Heart right ventricle (tissue), 16 donors: ENCODE measurements around the gene BEND7. TPM values are rescaled to one million over a fixed set of nuclear protein-coding genes. Genes with fewer than 3 reads are reported as not detected.

ENCODE experiments used
- ATAC-seq, 8 donors: fragments of 200-7000 bp; cut with Tn5 transposase; one replicate each; pipeline ENCODE4 v1.9.1; 2020; ENCODE audit warnings: mild to moderate bottlenecking in 8 of 8, moderate library complexity in 8 of 8, moderate number of reproducible peaks in 1 of 8
- DNase-seq, 2 donors: peaks; one replicate each; pipeline ENCODE4 v3.0.0-alpha.2; 2020
- H3K27ac ChIP-seq, 10 donors: fragments of 200-600 bp; sonication (generic) in 2 of 10; one replicate each; pipeline versions ENCODE4 v1.5.0 to v1.8.0; 2020 to 2022; ENCODE audit warnings: mild to moderate bottlenecking in 3 of 10
- H3K27me3 ChIP-seq, 7 donors: fragments of 200-600 bp; one replicate each; pipeline ENCODE4 v1.8.0; 2021 to 2022; ENCODE audit warnings: mild to moderate bottlenecking in 2 of 7
- H3K36me3 ChIP-seq, 9 donors: fragments of 200-600 bp; sonication (generic) in 1 of 9; one replicate each; pipeline versions ENCODE4 v1.5.0 to v1.8.0; 2020 to 2022; ENCODE audit warnings: mild to moderate bottlenecking in 2 of 9
- H3K4me1 ChIP-seq, 9 donors: fragments of 200-600 bp; sonication (generic) in 1 of 9; one replicate each; pipeline versions ENCODE4 v1.5.0 to v1.8.0; 2020 to 2022; ENCODE audit warnings: mild to moderate bottlenecking in 4 of 9
- H3K4me3 ChIP-seq, 10 donors: fragments of 200-600 bp; sonication (generic) in 2 of 10; one replicate each; pipeline versions ENCODE4 v1.5.0 to v1.8.0; 2020 to 2022; ENCODE audit warnings: mild to moderate bottlenecking in 7 of 10, moderate library complexity in 2 of 10
- H3K9me3 ChIP-seq, 11 donors: fragments of 200-600 bp in 10 of 11; sonication (generic) in 2 of 11; one replicate each; pipeline versions ENCODE4 v1.5.0 to v1.8.0; 2013 to 2022; ENCODE audit warnings: mild to moderate bottlenecking in 2 of 11, control low read depth in 1 of 11, moderate library complexity in 1 of 11
- CTCF ChIP-seq, 9 donors: fragments of 200-600 bp; sonication (generic) in 2 of 9; IDR thresholded peaks; one replicate each; pipeline versions ENCODE4 v1.5.0 to v1.8.0; 2021 to 2022; ENCODE audit warnings: antibody characterized with exemption in 9 of 9, mild to moderate bottlenecking in 5 of 9, moderate library complexity in 1 of 9
- WGBS, 2 donors: extraction: QIAGEN DNeasy Blood & Tissue Kit; methylation state at CpG; one replicate each; pipeline ENCODE4 v1.1.7; 2013; ENCODE audit warnings: inconsistent platforms in 1 of 2; 5-methylcytosine and 5-hydroxymethylcytosine counted together
- intact Hi-C, 10 donors: fragments of 100-400 bp; cut with DNase I; formaldehyde crosslinking; loops; one replicate each; pipeline versions ENCODE4 v1.11.1 to v1.14.2; 2022
- polyA plus RNA-seq, 2 donors: library from polyadenylated mRNA; stranded (reverse); fragments of 200-250 nt; gene quantifications; one replicate each; pipeline ENCODE4 v1.2.3, GENCODE V29; 2013
- total RNA-seq, 10 donors: library from RNA; stranded (reverse); fragmentation: NEBNext Ultra II Directional in 3 of 10; extraction: Animal tissue kit (Norgen Biotek cat#: 25700) in 3 of 10; gene quantifications; one replicate each; pipeline versions ENCODE4 v1.2.1 to v1.2.4, GENCODE V29; 2021 to 2023
- donor health status: Arrhythmogenic right ventricular cardiomyopathy.
- donor health status: ischemic (EF 13 %, LVEDD 7.1; RV severe dilation, severe dysfunction).
- donor health status: healthy with polysubstance abuse.
- donor health status: DM: no; HTN: yes; CAD: no.
- donor health status: DM: no; HTN: no; CAD: no.
- donor health status: ischemic (EF 25% LVEDD 6.9; RV normal size, moderate dysfunction).
- donor health status: ischemic (EF 25% LVEDD 5.7; RV mildly dilated, moderate dysfunction).
- donor health status: healthy.
- donor health status: DM: yes; HTN: yes; CAD: no.
- donor health status: Ischemic cardiomyopathy.
- donor health status: ischemic (EF 35%, LVEDD 5.7; RV mildly dilated, moderate dysfunction).
- donor health status: nonischemic (EF 11% LVEDD 7.7; RV severe dilation, severe dysfunction).
- donor health status: DM: yes; HTN: yes; CAD: no.
- donor health status: PGD.
- donor health status: ischemic (EF 29% LVEDD 5.4; RV normal size, mild dysfunction).
- donor health status: nonischemic (EF 23%, LVEDD 6.1; RV moderate dilation, normal function).

BEND7 gene
- total and polyA plus RNA-seq, 12 donors = 6.4 to 21.0 (median 12.5) TPM

- H3K4me1 ChIP-seq = peaks cover 0 to 8% (median 3%) of the 10 kb centered on the region in 9 donors
- WGBS, 2 donors = 92% methylated on average over 8 of the region's 8 CpGs
Observed at GRCh38 chr10:13520194-13520593, 8.6 kb downstream of the BEND7 start.

GRCh38 chr10:13518076-13518692, 10.6 kb downstream of the BEND7 start:
- Histone ChIP-seq H3K4me1 (peaks cover 0 to 8% (median 3%) of the 10 kb centered on the region in 9 donors), H3K9me3 (no peaks in the 10 kb centered on the region), H3K27ac (no peak overlapping the region), H3K27me3 (no peaks in the 10 kb centered on the region), H3K4me3 (no peak overlapping the region), H3K36me3 (peaks cover 0 to 68% (median 0%) of the 10 kb centered on the region in 9 donors)
- peak in 2 of 8 donors; percentile 55 to 63 for ATAC-seq
- DNase-seq = no peak
- WGBS, 2 donors = 50 to 60% methylated on average over 8 of the region's 8 CpGs
- intact Hi-C loops = no loop called here
- peak in 6 of 9 donors; percentile 32 to 46 (median 34) for TF ChIP-seq CTCF (IDR thresholded peaks at IDR 0.05)

More at GRCh38 chr10:13520194-13520593, 8.6 kb downstream of the BEND7 start:
- Histone ChIP-seq H3K27me3 (peaks cover 0 to 9% (median 0%) of the 10 kb centered on the region in 7 donors), H3K27ac (no peak overlapping the region), H3K9me3 (no peaks in the 10 kb centered on the region), H3K4me3 (no peak overlapping the region), H3K36me3 (peaks cover 0 to 71% (median 0%) of the 10 kb centered on the region in 9 donors)
- ATAC-seq (no peak), DNase-seq (no peak)
- intact Hi-C loops = loop anchor here in 3 of 10 donors (10.0 kb wide), 2 partner anchors 145 to 155 kb away; no protein-coding TSS in a partner anchor
- TF ChIP-seq CTCF (IDR thresholded peaks at IDR 0.05) = no peak

- H3K27me3 ChIP-seq = no peaks in the 10 kb centered on the region
- intact Hi-C loops = no loop called here
Observed at GRCh38 chr10:13517675-13518074, 11.1 kb downstream of the BEND7 start.

GRCh38 chr10:13516176-13516575, 12.6 kb downstream of the BEND7 start:
- no peak for DNase-seq
- Histone ChIP-seq H3K9me3 (no peaks in the 10 kb centered on the region), H3K36me3 (peaks cover 0 to 49% (median 0%) of the 10 kb centered on the region in 9 donors), H3K4me1 (peaks cover 0 to 8% (median 3%) of the 10 kb centered on the region in 9 donors), H3K27ac (no peak overlapping the region), H3K27me3 (no peaks in the 10 kb centered on the region), H3K4me3 (no peak overlapping the region)
- no peak for ATAC-seq
- 86 to 91% methylated on average over 13 of the region's 13 CpGs for WGBS, 2 donors
- TF ChIP-seq CTCF (IDR thresholded peaks at IDR 0.05) = no peak
- intact Hi-C loops = no loop called here

More at GRCh38 chr10:13517675-13518074, 11.1 kb downstream of the BEND7 start:
- Histone ChIP-seq H3K27ac (no peak overlapping the region), H3K4me3 (no peak overlapping the region), H3K9me3 (no peaks in the 10 kb centered on the region), H3K36me3 (peaks cover 0 to 63% (median 0%) of the 10 kb centered on the region in 9 donors), H3K4me1 (peaks cover 0 to 8% (median 3%) of the 10 kb centered on the region in 9 donors)
- peak in 2 of 8 donors; percentile 33 to 40 for ATAC-seq
- no peak for DNase-seq
- WGBS, 2 donors = 44 to 58% methylated on average over 10 of the region's 10 CpGs
- no peak for TF ChIP-seq CTCF (IDR thresholded peaks at IDR 0.05)
